HepG2 (cell line): ENCODE measurements around the gene CYSRT1. TPM values are rescaled to one million over a fixed set of nuclear protein-coding genes. Genes with fewer than 3 reads are reported as not detected.
A peak's percentile ranks its signal among the peaks of the same experiment; 100 is the strongest.

Source experiments
- ARID3A ChIP-seq: IDR thresholded peaks from 2 replicates; pipeline ENCODE4 v1.6.1; 2012; ENCODE audit warnings: low read depth, low read length, improper control_type of control experiment
- BRF2 ChIP-seq: sonication (generic); formaldehyde crosslinking; IDR thresholded peaks from 2 replicates; pipeline ENCODE4 v1.8.1; 2022; ENCODE audit warnings: mild to moderate bottlenecking, missing genetic modification reagents
- CERS6 ChIP-seq: sonication (generic); formaldehyde crosslinking; IDR thresholded peaks from 2 replicates; pipeline ENCODE4 v1.5.0; 2020; ENCODE audit warnings: missing genetic modification reagents
- ELF1 ChIP-seq: sonication (generic); formaldehyde crosslinking; IDR thresholded peaks from 2 replicates; pipeline ENCODE4 v1.4.0; 2020; ENCODE audit warnings: missing genetic modification reagents
- GZF1 ChIP-seq: sonication (generic); formaldehyde crosslinking; IDR thresholded peaks from 2 replicates; pipeline ENCODE4 v1.5.1; 2020; ENCODE audit warnings: mild to moderate bottlenecking, missing genetic modification reagents
- KLF15 ChIP-seq: sonication (generic); formaldehyde crosslinking; IDR thresholded peaks from 2 replicates; pipeline ENCODE4 v1.8.1; 2023; ENCODE audit warnings: borderline replicate concordance, mild to moderate bottlenecking, inconsistent platforms, missing genetic modification reagents, mixed read lengths
- MYPOP ChIP-seq: sonication (generic); formaldehyde crosslinking; IDR thresholded peaks from 2 replicates; pipeline ENCODE4 v1.8.1; 2023; ENCODE audit warnings: mild to moderate bottlenecking, moderate library complexity, missing genetic modification reagents
- ZBTB25 ChIP-seq: IDR thresholded peaks from 2 replicates; pipeline ENCODE4 v1.6.1; 2018; ENCODE audit warnings: missing genetic modification reagents
- ZFP1 ChIP-seq: IDR thresholded peaks from 2 replicates; pipeline ENCODE4 v1.6.1; 2016
- ZNF496 ChIP-seq: sonication (generic); formaldehyde crosslinking; IDR thresholded peaks from 2 replicates; pipeline ENCODE4 v1.8.1; 2023; ENCODE audit warnings: mild to moderate bottlenecking, moderate library complexity, missing genetic modification reagents; ENCODE audit not compliant: insufficient replicate concordance
- ZNF569 ChIP-seq: sonication (generic); formaldehyde crosslinking; IDR thresholded peaks from 2 replicates; pipeline ENCODE4 v1.5.0; 2020; ENCODE audit warnings: mild to moderate bottlenecking, missing genetic modification reagents, moderate library complexity, borderline replicate concordance
- ZNF646 ChIP-seq: sonication (generic); formaldehyde crosslinking; IDR thresholded peaks from 2 replicates; pipeline ENCODE4 v1.9.0; 2021; ENCODE audit warnings: mild to moderate bottlenecking, missing genetic modification reagents
- ZUFSP ChIP-seq: sonication (generic); formaldehyde crosslinking; IDR thresholded peaks from 2 replicates; pipeline ENCODE4 v1.9.0; 2021; ENCODE audit warnings: missing genetic modification reagents, mild to moderate bottlenecking, borderline replicate concordance
- polyA plus RNA-seq, 8 experiments: library from polyadenylated mRNA; depleted of rRNA in 3 of 8; stranded (reverse) in 7 of 8; unstranded in 1 of 8; fragments of >200 nt; fragmentation: Illumina TruSeq in 4 of 8; extraction: Trizol in 4 of 8; gene quantifications; 2 replicates each; pipeline versions ENCODE4 v1.2.1 to v1.2.3, GENCODE V29; 2011 to 2016; ENCODE audit warnings: low read depth in 4 of 8, missing spikeins in 1 of 8, mixed read lengths in 1 of 8; ENCODE audit not compliant: insufficient read depth in 1 of 8
- total RNA-seq, 5 experiments: library from RNA; depleted of rRNA; stranded (reverse); fragments of >200 nt; fragmentation: Illumina TruSeq; extraction: Trizol; gene quantifications; 2 replicates each; pipeline ENCODE4 v1.2.3, GENCODE V29; 2016; ENCODE audit warnings: low read depth in 1 of 5

CYSRT1 gene
- total and polyA plus RNA-seq, 2 of the 13 experiments (the other 11 are each of a cell fraction or from before 2014, with no cell fraction given), result 1.5 to 2.1 TPM

- TF ChIP-seq ZUFSP (CRISPR knock-in tag) (no peak), MYPOP (CRISPR knock-in tag) (no peak), CERS6 (CRISPR knock-in tag) (no peak), ZBTB25 (CRISPR knock-in tag) (peak; percentile 28; the same call in 1 of the 2 replicates), ZNF646 (CRISPR knock-in tag) (no peak), ELF1 (0 out of 2 replicates have a peak, but pooled peaks have one; percentile 24), ZNF496 (CRISPR knock-in tag) (no peak), GZF1 (CRISPR knock-in tag) (no peak; the same call in 1 of the 2 replicates), ARID3A (no peak), KLF15 (CRISPR knock-in tag) (no peak), BRF2 (CRISPR knock-in tag) (no peak), ZNF569 (no peak), ZFP1 (CRISPR knock-in tag) (no peak)
These were observed 5.1 kb downstream of the CYSRT1 start (continued) for GRCh38 chr9:137229903-137230704.
